GM21717 (cell line): ENCODE data around the gene JADE1.
A peak's percentile ranks its signal among the peaks of the same experiment; 100 is the strongest.

Experiments
- ATAC-seq: cut with Tn5 transposase; IDR thresholded peaks from one replicate; pipeline ENCODE4 v1.9.1; 2021; ENCODE audit warnings: mild to moderate bottlenecking, moderate library complexity; ENCODE audit not compliant: unreplicated experiment

The JADE1 gene

GRCh38 chr4:128809477-128810330, at the start of gene JADE1:
Gene JADE1 (plus strand): TSS chr4:128809700. CDS start chr4:128831759, 22,059 bp downstream.
- ATAC-seq = peak; percentile 47

DNA sequence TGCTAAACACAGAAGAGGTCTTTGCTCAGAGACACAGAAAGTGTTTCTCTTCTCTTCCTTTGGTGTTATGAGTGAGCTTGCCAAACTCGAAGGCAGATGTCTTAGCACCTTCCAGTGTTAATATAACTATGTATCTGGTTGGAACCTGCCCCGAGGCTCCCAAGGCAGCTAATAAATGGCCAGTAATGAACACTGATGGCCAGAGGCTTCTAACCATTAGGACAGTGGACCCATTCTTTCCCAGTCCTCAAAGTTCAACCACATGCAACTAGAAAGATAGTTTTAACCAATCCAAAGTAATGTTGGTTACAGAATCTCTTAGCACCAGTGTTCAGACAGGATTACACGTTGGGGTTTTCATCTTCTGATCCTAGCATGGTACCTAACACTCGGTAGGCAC, 42.7 kb upstream of the JADE1 start:
- no peak for ATAC-seq

- no peak for ATAC-seq
Observed at GRCh38 chr4:128768373-128768996, 41.0 kb upstream of the JADE1 start.

DNA sequence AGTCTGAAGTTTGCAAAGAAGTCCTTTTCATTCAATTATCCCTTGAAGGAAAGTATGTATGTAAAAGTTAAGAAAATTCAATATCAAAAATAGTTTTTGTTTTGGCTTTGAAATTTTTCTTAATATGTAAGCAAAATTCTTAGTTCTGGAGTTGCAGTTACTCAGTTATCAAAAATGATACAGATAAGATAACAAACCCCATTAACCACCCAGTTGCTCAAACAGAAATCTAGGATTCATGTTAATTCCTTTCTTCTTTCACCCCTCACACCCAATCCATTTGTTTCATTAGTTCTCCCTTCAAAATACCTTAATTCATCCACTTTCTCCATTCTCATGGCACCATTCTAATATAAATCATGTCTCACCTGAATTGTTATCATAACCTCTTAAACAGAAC, 40.5 kb upstream of the JADE1 start:
- no peak for ATAC-seq

DNA sequence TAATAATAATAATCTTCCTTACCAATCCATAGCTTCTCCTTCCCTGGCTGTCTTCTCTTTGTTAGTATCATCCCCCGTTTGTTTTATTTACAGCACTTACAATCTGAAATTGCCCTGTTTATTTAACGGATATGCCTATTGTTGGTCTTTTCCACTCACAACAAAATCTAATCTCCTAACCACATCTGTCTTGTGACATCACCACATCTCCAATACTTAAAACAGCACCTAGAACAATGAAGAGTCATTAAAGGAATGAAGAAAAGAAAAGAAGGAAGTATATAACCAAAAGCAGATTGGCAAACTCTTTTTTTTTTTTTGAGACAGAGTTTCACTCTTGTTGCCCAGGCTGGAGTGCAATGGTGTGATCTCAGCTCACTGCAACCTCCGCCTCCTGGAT, 38.7 kb upstream of the JADE1 start:
- ATAC-seq = no peak

GRCh38 chr4:128775477-128775876, 34.0 kb upstream of the JADE1 start:
- ATAC-seq = no peak

GRCh38 chr4:128775916-128776315, 33.6 kb upstream of the JADE1 start:
- ATAC-seq = no peak

- no peak for ATAC-seq
Observed at GRCh38 chr4:128776794-128777216, 32.7 kb upstream of the JADE1 start.

- ATAC-seq = no peak
Observed at GRCh38 chr4:128780688-128781087, 28.8 kb upstream of the JADE1 start.

- ATAC-seq = no peak
Observed at GRCh38 chr4:128782076-128782715, 27.3 kb upstream of the JADE1 start.

DNA sequence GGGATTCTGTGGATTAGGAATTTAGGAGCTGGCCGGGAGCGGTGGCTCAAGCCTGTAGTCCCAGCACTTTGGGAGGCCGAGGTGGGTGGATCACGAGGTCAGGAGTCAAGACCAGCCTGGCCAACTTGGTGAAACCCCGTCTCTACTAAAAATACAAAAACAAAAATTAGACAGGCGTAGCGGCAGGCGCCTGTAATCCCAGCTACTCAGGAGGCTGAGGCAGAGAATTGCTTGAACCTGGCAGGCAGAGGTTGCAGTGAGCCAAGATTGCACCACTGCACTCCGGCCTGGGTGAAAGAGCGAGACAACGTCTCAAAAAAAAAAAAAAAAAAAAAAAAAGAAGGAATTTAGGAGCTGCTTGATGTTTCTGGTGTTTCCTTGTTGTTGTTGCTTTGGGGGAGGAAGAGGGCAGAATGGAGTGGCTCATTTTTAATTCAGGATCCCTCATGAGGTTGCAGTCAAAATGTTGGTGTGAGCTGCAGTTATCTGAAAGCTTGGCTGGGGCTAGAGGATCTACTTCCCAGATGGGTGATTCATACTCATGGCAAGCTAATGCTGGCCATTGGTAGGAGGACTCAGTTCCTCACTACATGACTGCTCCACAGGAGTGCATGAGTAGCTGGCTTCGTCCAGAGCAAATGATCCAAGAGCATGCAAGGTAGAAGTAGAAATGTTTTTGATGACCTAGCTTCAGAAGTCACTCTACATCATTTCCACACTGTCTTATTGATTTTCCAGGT, 26.5 kb upstream of the JADE1 start:
- no peak for ATAC-seq

DNA sequence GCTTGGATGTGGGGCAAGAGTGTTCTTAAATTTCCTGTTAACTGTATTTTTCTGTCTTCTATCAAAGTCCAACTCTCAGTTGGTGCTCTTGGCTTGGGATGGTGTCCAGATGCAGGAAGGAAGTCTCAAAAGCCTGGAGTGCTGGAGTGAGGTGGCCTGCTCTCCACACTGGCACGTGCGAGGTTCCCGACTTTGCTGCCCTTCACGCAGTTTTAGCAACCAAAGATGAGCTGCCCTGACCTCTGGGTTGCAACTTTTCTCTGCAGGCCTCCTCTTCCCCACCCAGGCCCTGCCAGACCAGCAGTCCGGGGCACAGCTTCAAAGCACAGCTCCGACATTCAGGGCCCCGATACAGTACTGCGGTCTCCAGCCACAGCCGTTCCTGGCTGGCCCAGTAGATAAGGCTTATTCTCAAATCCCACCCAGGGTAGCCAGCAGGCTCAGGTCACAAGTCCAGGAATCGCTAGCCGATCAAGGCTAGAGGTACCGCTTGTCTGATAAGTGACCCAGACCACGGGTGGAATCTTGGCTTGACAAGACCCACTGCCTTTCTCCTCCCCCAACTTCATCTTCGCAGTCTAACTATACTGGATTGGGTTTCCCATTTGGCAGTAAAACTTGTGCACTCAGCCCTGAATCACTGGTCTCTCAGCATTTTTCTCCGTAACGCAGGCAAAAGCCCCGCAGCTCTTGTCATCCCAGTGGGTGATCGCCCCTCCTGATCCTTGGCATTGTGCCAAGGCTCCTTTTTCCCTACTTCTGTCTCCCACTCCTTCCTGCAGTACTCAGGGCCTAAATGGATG, 21.8 kb upstream of the JADE1 start:
- no peak for ATAC-seq

DNA sequence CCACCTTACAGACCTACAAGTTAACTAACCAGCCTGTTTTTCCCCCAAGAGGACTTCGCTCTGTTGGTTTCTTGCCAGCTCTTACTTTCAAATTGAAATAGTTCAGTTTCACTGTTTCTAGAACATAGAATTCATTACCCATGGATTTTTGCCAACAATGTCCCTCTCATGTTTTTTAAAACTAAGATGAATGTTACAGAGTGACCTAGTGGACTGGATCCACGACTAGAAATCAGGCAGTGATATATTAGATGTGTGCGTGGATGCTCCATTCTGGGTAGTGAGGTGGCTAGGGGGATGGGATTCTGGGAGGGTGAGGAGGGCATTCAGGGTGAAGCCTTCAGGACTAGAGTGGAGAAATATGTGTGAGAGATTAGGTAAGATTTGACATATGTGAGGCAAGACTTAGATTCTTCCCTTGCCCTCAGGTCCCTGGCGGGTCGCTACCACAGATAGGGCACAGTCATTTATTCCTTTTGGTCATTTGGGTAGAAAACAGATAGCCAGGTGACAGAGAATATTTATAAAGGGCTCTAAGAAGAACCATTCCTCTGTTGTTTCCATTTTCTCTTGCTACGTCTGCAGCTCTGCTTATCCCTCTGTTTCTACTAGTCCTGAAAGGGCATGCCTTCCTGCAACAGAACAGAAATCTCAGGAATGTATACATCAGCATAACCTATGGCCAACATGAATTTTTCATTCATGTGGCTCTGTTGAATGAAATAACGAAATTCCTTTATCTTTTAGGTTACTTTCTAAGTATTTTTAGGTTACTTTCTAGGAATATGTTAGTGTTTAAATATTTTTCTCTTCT, 15.4 kb upstream of the JADE1 start:
- peak; percentile 55 for ATAC-seq

GRCh38 chr4:128796934-128797333, 12.6 kb upstream of the JADE1 start:
- no peak for ATAC-seq

DNA sequence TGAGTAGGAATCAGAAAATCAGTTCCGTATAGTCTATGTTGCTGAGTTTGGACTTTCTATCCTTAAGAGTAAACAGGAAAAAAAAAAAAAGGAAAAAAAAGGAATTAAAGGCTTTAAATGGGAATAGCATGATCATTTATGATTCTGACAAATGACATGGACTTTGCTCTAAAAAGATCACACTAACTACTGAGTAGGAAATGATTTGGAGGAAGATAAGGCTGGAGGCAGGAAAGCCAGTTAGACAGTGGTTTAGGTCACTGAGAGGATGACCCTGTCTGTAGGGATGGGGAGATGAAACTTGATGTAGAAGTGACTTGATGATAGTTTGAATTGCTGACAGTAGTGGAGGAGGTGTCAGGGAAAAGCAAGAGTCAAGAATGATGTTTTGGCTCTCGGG, 9.2 kb upstream of the JADE1 start:
- no peak for ATAC-seq

GRCh38 chr4:128800701-128801284, 8.7 kb upstream of the JADE1 start:
- ATAC-seq = no peak

- ATAC-seq = no peak
Observed at GRCh38 chr4:128802680-128803628, 6.5 kb upstream of the JADE1 start.

GRCh38 chr4:128803783-128804182, 5.7 kb upstream of the JADE1 start:
- no peak for ATAC-seq
